SKM-1 (cell line): ENCODE results near the gene METTL17.
"Not testable (repeated sequence)": the region's sequence is repeated elsewhere in the genome, so short reads cannot be mapped to it uniquely, and the experiment has no call there.

ENCODE experiments used
- DNase-seq: peaks from one replicate; lab custom pipeline; 2025; ENCODE audit not compliant: unreplicated experiment; lab: John Stamatoyannopoulos, UW

METTL17 gene

GRCh38 chr14:20989787-20990600 lies at the start of gene METTL17:
METTL17 (plus strand) TSS chr14:20989980; CDS start chr14:20990003, 23 bp downstream.
- peak; percentile 64 for DNase-seq

GRCh38 chr14:20945146-20945545 lies 44.6 kb upstream of the METTL17 start:
- peak; percentile 34 for DNase-seq

GRCh38 chr14:20946707-20947106 lies 43.1 kb upstream of the METTL17 start:
- DNase-seq, result not testable (repeated sequence)

DNA sequence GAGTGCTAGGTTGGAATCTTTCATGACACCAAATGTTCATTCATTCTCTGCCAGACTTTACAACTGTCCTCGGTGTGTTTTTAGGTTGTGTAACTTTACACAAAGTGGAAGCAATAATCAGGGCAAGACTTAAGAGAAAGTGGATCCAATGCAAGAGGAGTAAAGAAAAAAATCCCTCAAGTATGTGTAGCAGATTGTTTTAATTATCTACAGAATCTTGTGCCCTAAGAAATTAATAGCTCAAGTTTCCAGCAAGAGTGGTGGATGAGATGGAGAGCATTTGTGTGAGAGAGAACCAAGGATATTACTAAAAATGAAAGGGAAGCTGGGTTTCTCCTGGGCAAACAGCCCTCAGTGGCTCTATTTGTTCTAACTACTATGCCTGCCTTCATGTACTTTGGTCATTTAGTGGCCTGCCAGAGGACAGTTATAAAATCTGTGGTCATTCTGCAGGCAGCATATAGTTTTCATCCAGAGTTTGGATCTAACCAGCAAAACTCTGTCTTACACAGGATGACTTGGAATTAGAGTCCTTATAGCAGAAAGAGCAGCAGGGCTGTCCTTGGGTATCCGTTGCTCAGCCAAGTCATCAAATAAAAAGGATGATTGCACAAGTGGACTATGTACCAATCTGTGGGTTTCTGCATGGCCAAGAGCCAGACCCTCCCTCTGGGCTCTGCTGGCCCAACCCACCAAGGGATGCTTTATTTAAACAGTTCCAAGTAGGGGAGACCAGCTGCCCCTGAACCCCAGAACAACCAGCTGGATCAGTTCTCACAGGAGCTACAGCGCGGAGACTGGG lies 34.8 kb upstream of the METTL17 start, which contains the start of gene RNASE2:
Gene RNASE2 (plus strand): TSS at position 752 of the 802 bp plus-strand sequence. CDS start 285 bp downstream, outside the sequence.
- DNase-seq, result peak; percentile 51

- peak; percentile 51 for DNase-seq
These were observed 34.3 kb upstream of the METTL17 start for GRCh38 chr14:20955538-20955873.

- no peak for DNase-seq
These were observed 33.3 kb upstream of the METTL17 start for GRCh38 chr14:20956376-20956976.

- DNase-seq, result not testable (repeated sequence)
These were observed 30.8 kb upstream of the METTL17 start for GRCh38 chr14:20958946-20959345.

DNA sequence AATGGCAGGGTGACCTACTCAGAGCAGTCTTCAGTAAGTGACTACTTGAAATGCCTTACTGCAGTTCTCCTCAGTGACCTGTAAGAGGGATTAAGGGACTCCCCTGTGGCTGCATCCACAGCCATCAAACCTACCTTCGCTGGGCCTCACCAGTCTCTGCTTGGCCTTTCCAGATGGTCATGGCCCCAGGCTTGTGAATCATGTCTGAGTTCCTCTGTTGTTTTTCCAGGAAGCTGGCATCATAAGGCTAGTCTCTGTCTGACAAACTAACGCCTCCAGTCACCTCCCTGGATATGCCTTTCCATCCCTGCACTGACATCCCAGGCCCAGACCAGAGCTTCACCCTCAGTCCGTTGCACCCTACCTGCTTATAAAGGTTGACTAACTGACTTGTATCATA lies 20.4 kb upstream of the METTL17 start:
- no peak for DNase-seq

- no peak for DNase-seq
These were observed 19.2 kb upstream of the METTL17 start for GRCh38 chr14:20970647-20970982.

DNA sequence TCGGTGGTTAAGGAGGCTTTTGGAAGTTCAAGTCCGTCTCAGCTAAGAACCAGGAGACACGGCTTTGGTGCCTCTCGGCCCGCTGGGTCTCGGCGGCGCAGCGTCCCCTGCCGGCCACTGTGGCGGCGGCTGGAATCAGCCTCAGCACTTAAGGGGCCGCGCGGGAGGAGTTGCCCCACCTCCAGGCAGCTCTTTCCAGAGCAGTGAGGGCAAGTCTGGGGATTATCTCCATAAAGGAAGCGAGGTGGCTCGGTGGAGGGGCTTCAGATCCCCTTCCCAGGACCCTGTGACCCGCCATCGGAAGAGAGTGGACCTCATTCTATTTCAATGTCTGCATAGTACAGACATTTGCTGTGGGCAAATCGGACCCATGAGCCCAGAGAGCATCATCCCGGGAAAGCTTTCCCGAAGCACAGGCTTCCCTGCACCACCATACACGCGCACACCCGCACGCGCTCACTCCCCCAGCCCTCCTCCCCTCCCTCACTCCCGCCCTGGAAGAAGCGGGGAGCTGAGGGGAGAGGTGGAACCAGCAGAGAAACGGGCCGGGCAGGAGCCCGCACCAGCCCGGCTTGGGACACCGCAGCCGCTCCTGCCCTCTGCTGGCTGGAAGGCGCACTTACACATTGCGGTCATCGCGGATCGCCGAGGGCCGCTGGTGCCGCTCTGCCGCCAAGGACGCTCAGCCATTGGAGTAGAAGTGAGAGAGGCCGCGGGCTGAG lies 18.6 kb upstream of the METTL17 start:
- peak; percentile 18 for DNase-seq

GRCh38 chr14:20971705-20972021 lies 18.1 kb upstream of the METTL17 start:
- no peak for DNase-seq

GRCh38 chr14:20973501-20973900 lies 16.3 kb upstream of the METTL17 start:
- DNase-seq, result no peak

GRCh38 chr14:20976291-20976690 lies 13.5 kb upstream of the METTL17 start:
- DNase-seq, result no peak

GRCh38 chr14:20978687-20979086 lies 11.1 kb upstream of the METTL17 start:
- no peak for DNase-seq

GRCh38 chr14:20980906-20981305 lies 8.9 kb upstream of the METTL17 start:
- no peak for DNase-seq

DNA sequence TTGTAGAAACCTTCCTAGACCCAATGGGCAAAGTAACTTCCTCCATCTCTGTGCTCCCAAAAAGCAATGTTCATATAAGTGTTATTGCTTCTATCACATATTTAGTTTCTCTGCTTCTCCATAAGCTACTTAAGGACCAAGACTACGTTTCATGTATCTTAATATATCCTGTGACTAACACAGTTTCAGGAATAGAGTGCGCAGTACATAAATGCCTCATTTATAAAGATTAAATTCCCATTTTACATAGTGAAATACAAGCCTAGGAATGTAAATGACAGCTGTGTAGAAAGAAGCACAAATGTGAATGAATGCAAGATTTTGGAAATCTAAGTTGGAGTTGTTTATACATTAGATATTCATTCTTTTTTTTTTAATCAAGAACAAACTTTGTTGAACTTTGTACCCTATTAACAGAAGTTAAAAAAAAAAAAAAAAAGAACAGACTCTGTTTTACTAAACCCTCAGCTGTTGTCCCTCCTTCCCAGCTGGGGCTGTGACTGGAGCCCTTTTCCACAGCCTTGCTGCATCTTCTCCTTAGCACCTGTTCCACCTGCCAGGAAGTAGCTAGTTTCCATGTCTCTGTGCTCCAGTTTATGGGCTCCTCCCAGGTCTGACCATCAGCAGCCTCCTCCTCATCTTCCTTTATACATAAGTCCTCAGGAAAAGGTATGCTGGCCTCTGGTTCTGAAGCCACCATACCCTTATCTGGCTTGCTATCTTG lies 7.0 kb upstream of the METTL17 start:
- no peak for DNase-seq

GRCh38 chr14:20985650-20986049 lies 4.1 kb upstream of the METTL17 start:
- peak; percentile 1 for DNase-seq

DNA sequence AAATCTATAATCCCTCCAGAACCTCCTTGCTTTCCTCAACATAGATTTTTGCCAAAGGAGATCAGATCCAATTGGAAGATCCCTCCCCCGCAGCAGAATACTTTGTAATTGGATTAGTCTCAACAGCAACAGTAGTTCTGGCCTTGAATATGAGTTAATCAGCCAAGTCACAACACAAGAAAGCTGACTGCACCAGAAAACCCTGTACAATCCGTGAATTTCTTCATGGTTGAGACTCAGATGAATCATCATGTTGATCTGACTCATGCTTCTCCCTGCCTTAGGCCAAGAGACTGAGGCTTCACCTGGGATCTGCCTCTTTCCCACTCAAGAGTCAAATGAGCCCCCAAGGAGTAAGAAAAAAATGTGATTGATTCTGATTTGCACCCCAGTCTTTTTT lies 3.0 kb upstream of the METTL17 start:
- DNase-seq, result no peak

- peak; percentile 6 for DNase-seq
These were observed 886 bp upstream of the METTL17 start for GRCh38 chr14:20988717-20989470.

DNA sequence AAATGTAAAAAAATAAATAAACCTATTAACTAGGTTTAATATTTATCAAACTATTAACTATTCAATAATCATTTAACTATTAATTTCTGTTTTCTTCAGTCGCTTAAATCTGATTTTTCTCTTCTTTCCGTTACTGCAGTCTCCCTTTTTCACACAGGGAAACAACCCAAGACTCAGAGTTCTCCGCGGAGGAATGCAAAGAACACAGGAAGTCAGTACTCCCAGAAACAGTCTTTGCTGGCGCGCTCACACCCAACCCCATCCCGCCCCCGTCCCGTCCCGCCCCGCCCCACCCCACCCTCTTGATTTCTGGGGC lies 351 bp upstream of the METTL17 start:
- no peak for DNase-seq
